ELF-1 (cell line): ENCODE results near the gene TBC1D25.
"Not testable (repeated sequence)": the region's sequence is repeated elsewhere in the genome, so short reads cannot be mapped to it uniquely, and the experiment has no call there.

Source experiments
- DNase-seq: peaks from one replicate; pipeline ENCODE4 v3.0.0-alpha.2; 2016; ENCODE audit warnings: low read depth, low spot score

TBC1D25 gene

GRCh38 chrX:48516285-48516684, 23.2 kb upstream of the TBC1D25 start:
- DNase-seq, result no peak

- no peak for DNase-seq
These were observed 22.5 kb upstream of the TBC1D25 start for GRCh38 chrX:48516987-48517386.

DNA sequence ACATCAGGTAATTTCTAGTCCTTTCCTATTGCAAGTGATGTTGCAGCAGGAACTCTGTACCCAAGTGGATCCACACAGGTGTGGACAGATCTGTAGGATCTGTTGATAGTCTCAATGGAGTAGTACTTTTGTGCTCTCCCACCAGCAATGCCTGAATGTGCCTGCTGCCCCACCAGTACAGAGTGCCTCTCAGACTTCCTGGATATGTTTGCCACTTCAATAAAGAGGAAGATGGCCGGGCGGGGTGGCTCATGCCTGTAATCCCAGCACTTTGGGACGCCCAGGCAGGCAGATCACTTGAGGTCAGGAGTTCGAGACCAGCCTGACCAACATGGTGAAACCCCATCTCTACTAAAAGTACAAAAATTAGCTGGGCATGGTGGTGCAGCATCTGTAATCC, 20.0 kb upstream of the TBC1D25 start:
- not testable (repeated sequence) for DNase-seq

GRCh38 chrX:48520455-48520854, 19.1 kb upstream of the TBC1D25 start:
- DNase-seq, result no peak

GRCh38 chrX:48520976-48521352, 18.6 kb upstream of the TBC1D25 start:
- no peak for DNase-seq

- DNase-seq, result peak; percentile 98
These were observed 17.9 kb upstream of the TBC1D25 start, which contains the start of gene EBP for GRCh38 chrX:48521353-48522243. Gene EBP, plus strand, starts transcription at chrX:48521808. Its CDS starts 1,964 bp downstream, at chrX:48523772.

GRCh38 chrX:48522291-48522690, 17.2 kb upstream of the TBC1D25 start:
- DNase-seq, result peak; percentile 39

DNA sequence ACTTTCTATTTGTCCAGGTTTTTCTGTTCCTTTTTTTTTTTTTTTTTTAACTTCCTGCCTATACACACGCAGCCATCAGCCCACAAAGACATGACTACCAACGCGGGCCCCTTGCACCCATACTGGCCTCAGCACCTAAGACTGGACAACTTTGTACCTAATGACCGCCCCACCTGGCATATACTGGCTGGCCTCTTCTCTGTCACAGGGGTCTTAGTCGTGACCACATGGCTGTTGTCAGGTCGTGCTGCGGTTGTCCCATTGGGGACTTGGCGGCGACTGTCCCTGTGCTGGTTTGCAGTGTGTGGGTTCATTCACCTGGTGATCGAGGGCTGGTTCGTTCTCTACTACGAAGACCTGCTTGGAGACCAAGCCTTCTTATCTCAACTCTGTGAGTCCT, 15.8 kb upstream of the TBC1D25 start:
- DNase-seq, result no peak

GRCh38 chrX:48525853-48526252, 13.7 kb upstream of the TBC1D25 start:
- DNase-seq, result not testable (repeated sequence)

DNA sequence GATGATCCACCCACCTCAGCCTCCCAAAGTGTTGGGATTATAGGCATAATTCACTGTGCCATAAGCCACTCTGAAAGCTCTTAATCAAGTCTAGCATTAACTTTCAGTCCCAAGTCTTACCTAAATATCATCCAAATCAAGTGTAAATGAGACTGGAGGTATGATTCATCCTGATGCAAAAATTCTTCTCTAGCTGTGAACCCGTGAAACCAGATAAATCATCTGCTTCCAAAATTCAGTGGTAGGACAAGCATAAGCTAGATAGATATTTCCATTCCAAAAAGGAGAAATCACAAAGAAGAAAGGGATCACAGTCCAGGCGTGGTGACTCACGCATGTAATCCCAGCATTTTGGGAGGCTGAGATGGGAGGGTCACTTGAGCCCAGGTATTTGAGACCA, 8.8 kb upstream of the TBC1D25 start:
- DNase-seq, result no peak

DNA sequence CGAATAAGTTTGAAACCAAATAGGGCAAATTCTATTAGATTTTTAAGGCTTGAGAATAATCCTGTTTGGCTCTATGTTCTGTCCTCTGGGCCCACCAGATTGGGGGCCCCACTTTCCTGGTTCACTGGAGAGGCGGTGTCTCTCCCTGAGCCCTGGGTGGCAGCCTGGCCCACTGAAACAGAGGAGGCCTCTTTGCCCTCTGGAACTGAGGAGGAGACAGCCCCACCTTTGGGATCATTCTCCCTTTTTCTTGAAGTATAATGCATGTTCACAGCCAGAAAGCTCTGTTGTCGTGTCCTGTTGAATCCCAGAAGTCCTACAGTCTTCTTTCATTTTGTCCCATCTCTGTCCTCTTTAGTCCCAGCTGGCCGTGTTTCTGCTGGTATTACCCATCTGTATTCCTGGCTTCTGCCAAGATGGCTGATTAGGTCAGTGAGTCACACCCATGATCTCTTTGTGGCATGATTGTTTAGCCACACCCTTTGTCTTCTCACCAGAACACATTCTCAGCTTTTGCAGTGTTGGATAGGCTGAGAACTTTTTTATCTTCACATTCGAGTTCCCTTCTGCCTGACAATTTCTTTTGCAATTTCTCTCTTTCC, 8.1 kb upstream of the TBC1D25 start:
- DNase-seq, result no peak

- no peak for DNase-seq
These were observed 7.4 kb upstream of the TBC1D25 start for GRCh38 chrX:48532161-48532560.

- no peak for DNase-seq
These were observed 6.3 kb upstream of the TBC1D25 start for GRCh38 chrX:48533165-48533564.

DNA sequence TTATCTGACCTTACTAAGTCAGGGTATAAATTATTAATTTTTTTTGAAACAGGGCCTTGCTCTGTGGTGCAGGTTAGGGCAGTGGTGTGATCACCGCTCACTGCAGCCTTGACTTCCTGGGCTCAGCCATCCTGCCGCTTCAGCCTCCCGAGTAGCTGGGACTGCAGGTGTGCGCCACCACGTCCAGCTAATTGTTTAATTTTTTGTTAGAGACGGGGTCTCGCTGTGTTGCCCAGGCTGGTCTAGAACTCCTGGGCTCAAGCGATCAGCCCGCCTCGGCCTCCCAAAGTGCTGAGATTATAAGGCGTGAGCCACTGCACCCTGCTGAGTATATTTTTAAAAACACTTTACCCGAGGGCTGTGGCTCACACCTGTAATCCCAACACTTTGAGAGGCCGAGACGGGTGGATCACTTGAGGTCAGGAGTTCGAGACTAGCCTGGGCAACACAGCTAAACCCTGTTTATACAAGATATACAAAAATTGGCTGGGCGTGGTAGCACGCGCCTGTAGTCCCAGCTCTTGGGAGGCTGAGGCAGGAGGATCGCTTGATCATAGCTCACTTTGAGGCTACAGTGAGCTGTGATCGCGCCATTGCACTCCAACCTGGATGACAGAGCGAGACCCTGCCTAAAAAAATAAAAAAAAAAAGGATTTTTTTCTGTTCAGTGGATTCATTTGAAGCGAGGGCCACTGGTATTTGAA, 721 bp upstream of the TBC1D25 start:
- DNase-seq, result no peak

GRCh38 chrX:48540028-48540375, 488 bp downstream of the TBC1D25 start:
- DNase-seq, result no peak

GRCh38 chrX:48540480-48540879, 966 bp downstream of the TBC1D25 start:
- peak; percentile 31 for DNase-seq

GRCh38 chrX:48541140-48541814, 1.8 kb downstream of the TBC1D25 start:
- DNase-seq, result no peak

DNA sequence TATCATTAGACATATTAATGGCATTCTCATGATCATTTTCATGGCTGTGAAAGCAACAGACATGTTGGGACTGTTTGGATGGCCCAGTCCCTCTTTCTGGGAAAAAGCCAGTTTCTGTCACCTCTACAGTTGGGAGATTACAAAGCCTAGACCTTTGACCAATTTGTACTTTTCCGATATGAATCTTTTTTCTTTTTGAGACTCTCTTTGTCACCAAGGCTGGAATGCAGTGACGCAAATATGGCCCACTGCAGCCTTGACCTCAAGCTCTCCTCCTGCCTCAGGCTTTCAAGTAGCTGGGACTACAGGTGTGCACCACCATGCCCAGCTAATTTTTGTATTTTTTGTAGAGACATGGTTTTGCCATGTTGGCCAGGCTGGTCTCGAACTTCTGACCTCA, 9.4 kb downstream of the TBC1D25 start:
- DNase-seq, result no peak

DNA sequence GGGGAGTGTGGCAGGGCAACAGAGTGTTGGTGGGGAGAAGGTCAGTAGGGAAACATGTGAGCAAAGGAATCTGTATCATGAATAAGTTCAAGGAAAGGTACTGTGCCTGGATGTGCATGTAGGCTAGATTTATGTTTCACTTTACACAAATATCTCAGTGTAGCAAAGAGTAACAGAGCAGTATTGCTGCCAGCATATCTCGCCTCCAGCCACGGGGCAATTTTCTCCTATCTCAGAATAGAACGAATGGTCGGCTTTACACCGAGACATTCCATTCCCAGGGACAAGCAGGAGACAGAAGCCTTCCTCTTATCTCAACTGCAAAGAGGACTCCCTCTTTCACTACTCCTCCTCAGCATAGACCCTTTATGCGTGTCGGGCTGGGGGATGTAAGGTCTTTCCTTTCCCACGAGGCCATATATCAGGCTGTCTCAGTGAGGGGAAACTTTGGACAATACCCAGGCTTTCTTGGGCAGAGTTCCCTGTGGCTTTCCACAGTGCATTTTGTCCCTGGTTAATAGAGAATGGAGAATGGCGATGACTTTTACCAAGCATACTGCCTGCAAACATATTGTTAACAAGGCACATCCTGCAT, 16.3 kb downstream of the TBC1D25 start:
- not testable (repeated sequence) for DNase-seq

DNA sequence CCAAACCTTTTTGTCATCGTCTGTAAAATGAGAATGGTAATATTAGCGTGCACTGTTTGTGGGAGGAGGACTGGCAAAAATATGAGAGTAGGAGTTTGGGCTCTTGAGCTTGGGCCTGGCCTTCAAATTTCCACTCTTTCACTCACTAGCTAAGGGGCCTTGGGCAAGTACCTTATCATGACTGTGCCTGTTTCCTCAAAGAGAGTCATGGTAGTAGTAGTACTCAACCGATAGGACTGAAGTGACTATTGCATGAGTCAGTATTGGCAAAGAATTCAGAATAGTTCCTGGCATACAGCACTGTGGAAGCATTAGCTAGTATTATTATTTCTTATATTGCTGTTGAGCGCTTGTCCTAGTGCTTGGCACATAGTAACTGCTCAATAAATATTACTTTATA, 18.8 kb downstream of the TBC1D25 start:
- no peak for DNase-seq

- DNase-seq, result no peak
These were observed 20.1 kb downstream of the TBC1D25 start for GRCh38 chrX:48559636-48560035.

DNA sequence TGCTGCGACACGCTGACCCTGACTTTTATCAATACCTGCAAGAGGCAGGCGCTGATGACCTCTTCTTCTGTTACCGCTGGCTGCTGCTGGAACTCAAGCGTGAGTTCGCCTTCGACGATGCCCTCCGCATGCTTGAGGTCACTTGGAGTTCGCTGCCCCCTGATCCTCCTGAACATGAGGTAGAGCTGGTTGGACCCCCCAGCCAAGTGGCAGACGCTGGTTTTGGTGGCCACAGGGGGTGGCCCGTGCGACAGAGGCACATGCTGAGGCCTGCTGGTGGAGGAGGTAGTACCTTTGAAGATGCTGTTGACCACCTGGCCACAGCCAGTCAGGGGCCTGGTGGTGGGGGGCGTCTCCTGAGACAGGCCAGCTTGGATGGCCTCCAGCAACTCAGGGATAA, 20.5 kb downstream of the TBC1D25 start:
- no peak for DNase-seq
